Measurements from ENCODE around the gene NELL2.

Gene NELL2

GRCh38 chr12:44523828-44524227, 352.3 kb downstream of the NELL2 start:
- no peak for DNase-seq

GRCh38 chr12:44521702-44522101, 354.4 kb downstream of the NELL2 start:
- no peak for DNase-seq

GRCh38 chr12:44519931-44520330, 356.2 kb downstream of the NELL2 start:
- no peak for DNase-seq

- no peak for DNase-seq
Measured at GRCh38 chr12:44511289-44511688, 364.8 kb downstream of the NELL2 start.

GRCh38 chr12:44510510-44510909, 365.6 kb downstream of the NELL2 start:
- no peak for DNase-seq

- DNase-seq = no peak
Measured at GRCh38 chr12:44510076-44510475, 366.0 kb downstream of the NELL2 start.

- DNase-seq = no peak
Measured at GRCh38 chr12:44509471-44509870, 366.6 kb downstream of the NELL2 start.

GRCh38 chr12:44507461-44507860, 368.7 kb downstream of the NELL2 start:
- DNase-seq = no peak

GRCh38 chr12:44504799-44505198, 371.3 kb downstream of the NELL2 start:
- DNase-seq = no peak

- DNase-seq = no peak
Measured at GRCh38 chr12:44503329-44503728, 372.8 kb downstream of the NELL2 start.

- no peak for DNase-seq
Measured at GRCh38 chr12:44502681-44503080, 373.4 kb downstream of the NELL2 start.

GRCh38 chr12:44500423-44500822, 375.7 kb downstream of the NELL2 start:
- no peak for DNase-seq

- no peak for DNase-seq
Measured at GRCh38 chr12:44497044-44497443, 379.1 kb downstream of the NELL2 start.

- DNase-seq = no peak
Measured at GRCh38 chr12:44490181-44490580, 385.9 kb downstream of the NELL2 start.

GRCh38 chr12:44488180-44488579, 387.9 kb downstream of the NELL2 start:
- no peak for DNase-seq

GRCh38 chr12:44484862-44485261, 391.3 kb downstream of the NELL2 start:
- no peak for DNase-seq

- no peak for DNase-seq
Measured at GRCh38 chr12:44477331-44477980, 398.7 kb downstream of the NELL2 start.

GRCh38 chr12:44476683-44477082, 399.4 kb downstream of the NELL2 start:
- DNase-seq = no peak

GRCh38 chr12:44465139-44465538, 411.0 kb downstream of the NELL2 start:
- no peak for DNase-seq

- DNase-seq = no peak
Measured at GRCh38 chr12:44464180-44464579, 411.9 kb downstream of the NELL2 start.

GRCh38 chr12:44462729-44463128, 413.4 kb downstream of the NELL2 start:
- no peak for DNase-seq

GRCh38 chr12:44460261-44460660, 415.9 kb downstream of the NELL2 start:
- DNase-seq = no peak

- DNase-seq = no peak
Measured at GRCh38 chr12:44459569-44459968, 416.5 kb downstream of the NELL2 start.

Measured in retina (tissue), 1 donor.